H1 (cell line): ENCODE data around the gene MARS1. TPM values are rescaled to one million over a fixed set of nuclear protein-coding genes. Genes with fewer than 3 reads are reported as not detected.

ENCODE experiments used
- BRCA1 ChIP-seq: IDR thresholded peaks from 2 replicates; pipeline ENCODE4 v1.6.1; 2012; ENCODE audit warnings: low read depth, low read length, improper control_type of control experiment
- MAFK ChIP-seq: IDR thresholded peaks from 2 replicates; pipeline ENCODE4 v1.6.1; 2012; ENCODE audit warnings: low read depth, mild to moderate bottlenecking, improper control_type of control experiment, low read length
- PHF8 ChIP-seq: fragments of 200-600 bp; sonication (generic); conservative IDR thresholded peaks from 2 replicates; pipeline ENCODE4 v1.7.1; 2012; ENCODE audit warnings: low read depth, mild to moderate bottlenecking, inconsistent platforms, low read length, moderate library complexity
- TAF1 ChIP-seq: IDR thresholded peaks from 2 replicates; pipeline ENCODE4 v1.6.1; 2011; ENCODE audit warnings: mild to moderate bottlenecking, low read depth, low read length
- USF2 ChIP-seq: IDR thresholded peaks from 2 replicates; pipeline ENCODE4 v1.6.1; 2011; ENCODE audit warnings: low read length, improper control_type of control experiment
- polyA plus RNA-seq, 7 experiments: library from polyadenylated mRNA; depleted of rRNA in 3 of 7; stranded (reverse) in 5 of 7; unstranded in 2 of 7; fragments of >200 nt in 5 of 7; fragments of 200-250 nt in 2 of 7; gene quantifications; 1 replicate in 5 of 7; 2 replicates in 1 of 7; 4 replicates in 1 of 7; pipeline versions ENCODE4 v1.2.1 to v1.2.3, GENCODE V29; 2011 to 2013; ENCODE audit warnings: missing spikeins in 2 of 7, mixed read lengths in 2 of 7
- total RNA-seq: library from RNA; stranded (reverse); fragmentation: NEBNext Ultra II Directional; extraction: Animal tissue kit (Norgen Biotek cat#: 25700); gene quantifications from 2 replicates; pipeline ENCODE4 v1.2.1, GENCODE V29; 2021
- TF ChIP-seq, protein P1 (sequence below), 3 experiments: IDR thresholded peaks; 1 replicate in 2 of 3; 2 replicates in 1 of 3; pipeline versions ENCODE4 v1.5.1 to v1.6.1; 2011; ENCODE audit warnings: low read length in 3 of 3, mild to moderate bottlenecking in 3 of 3, inconsistent platforms in 2 of 3, low read depth in 1 of 3, moderate library complexity in 1 of 3; ENCODE audit not compliant: insufficient read depth in 1 of 3; ENCODE audit errors: control extremely low read depth in 1 of 3

The MARS1 gene
- total and polyA plus RNA-seq, 2 of the 8 experiments (the other 6 are each of a cell fraction or from before 2014, with no cell fraction given) = 194 to 407 TPM

DNA sequence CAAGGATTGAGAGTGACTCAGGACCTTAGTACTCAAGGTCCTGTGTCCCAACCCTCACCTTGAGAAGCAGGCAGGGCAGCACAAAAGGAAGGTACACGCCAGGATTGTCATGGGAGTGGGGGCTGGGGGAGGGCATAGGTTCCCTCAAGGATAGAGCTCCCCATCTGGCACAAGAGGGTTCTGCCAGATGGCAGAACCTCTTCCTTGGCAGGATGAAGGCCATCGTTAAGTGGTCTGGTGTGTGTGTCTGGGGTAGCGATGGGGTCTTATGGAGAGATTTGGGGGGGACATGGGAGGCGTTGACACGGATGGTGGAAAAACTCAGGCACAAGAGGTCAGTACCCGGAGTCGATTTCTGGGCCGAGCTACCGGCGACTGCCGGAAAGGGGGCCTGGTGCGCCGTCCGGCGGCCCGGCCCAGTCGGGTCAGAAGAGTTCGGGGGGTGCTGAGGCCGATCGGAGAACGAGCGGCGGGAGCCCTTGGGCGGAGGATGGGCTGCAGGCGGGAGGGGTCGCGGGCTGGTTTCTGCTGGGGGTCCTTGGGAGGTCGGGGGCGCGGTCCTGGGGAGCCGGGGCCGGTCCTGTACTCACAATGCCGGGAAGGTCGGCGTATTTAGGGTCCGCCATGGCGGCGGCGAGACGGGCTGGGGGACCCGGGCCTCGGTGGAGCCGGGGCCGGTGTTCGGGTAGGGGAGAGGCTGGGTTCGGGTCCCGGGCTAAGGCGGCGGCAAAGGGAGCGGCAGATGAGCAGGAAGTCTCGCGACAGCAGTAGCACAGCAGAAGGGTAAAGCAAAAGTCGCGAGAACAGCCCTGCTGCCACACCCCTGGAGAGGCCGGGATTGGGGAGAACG is 58.8 kb downstream of the MARS1 start, which contains the start of gene DCTN2 (continued):
- TF ChIP-seq USF2 (no peak), MAFK (no peak), TAF1 (peak; percentile 64), PHF8 (peak; percentile 66), BRCA1 (peak; percentile 95)
- TF ChIP-seq, protein P1, sequence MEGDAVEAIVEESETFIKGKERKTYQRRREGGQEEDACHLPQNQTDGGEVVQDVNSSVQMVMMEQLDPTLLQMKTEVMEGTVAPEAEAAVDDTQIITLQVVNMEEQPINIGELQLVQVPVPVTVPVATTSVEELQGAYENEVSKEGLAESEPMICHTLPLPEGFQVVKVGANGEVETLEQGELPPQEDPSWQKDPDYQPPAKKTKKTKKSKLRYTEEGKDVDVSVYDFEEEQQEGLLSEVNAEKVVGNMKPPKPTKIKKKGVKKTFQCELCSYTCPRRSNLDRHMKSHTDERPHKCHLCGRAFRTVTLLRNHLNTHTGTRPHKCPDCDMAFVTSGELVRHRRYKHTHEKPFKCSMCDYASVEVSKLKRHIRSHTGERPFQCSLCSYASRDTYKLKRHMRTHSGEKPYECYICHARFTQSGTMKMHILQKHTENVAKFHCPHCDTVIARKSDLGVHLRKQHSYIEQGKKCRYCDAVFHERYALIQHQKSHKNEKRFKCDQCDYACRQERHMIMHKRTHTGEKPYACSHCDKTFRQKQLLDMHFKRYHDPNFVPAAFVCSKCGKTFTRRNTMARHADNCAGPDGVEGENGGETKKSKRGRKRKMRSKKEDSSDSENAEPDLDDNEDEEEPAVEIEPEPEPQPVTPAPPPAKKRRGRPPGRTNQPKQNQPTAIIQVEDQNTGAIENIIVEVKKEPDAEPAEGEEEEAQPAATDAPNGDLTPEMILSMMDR (IDR thresholded peaks at IDR 0.05; ENCODE audit: control extremely low read depth in 1 of 3, insufficient read depth in 1 of 3, low read depth in 1 of 3, low read length in 3 of 3) = peak in 1 of 3 experiments; percentile 23; a peak in 1 of 4 replicates
